ENCODE measurements around the gene TNPO3. TPM values are rescaled to one million over a fixed set of nuclear protein-coding genes. Genes with fewer than 3 reads are reported as not detected.

Gene TNPO3
- total RNA-seq, 1 donor from 2014 or later: 52.5 TPM

GRCh38 chr7:129037585-129037984, 17.3 kb downstream of the TNPO3 start:
- no peak for DNase-seq (ENCODE audit: low read depth)
- TF ChIP-seq CTCF (conservative IDR thresholded peaks at IDR 0.05; ENCODE audit: low read depth, low read length): no peak
- H3K4me3 ChIP-seq (ENCODE audit: low read depth, low read length): no peak overlapping the region

GRCh38 chr7:129032017-129032416, 22.9 kb downstream of the TNPO3 start:
- TF ChIP-seq CTCF (conservative IDR thresholded peaks at IDR 0.05; ENCODE audit: low read depth, low read length): no peak
- no peak overlapping the region for H3K4me3 ChIP-seq (ENCODE audit: low read depth, low read length)
- DNase-seq (ENCODE audit: low read depth): no peak

GRCh38 chr7:129030440-129030839, 24.5 kb downstream of the TNPO3 start:
- TF ChIP-seq CTCF (conservative IDR thresholded peaks at IDR 0.05; ENCODE audit: low read depth, low read length): no peak
- no peak for DNase-seq (ENCODE audit: low read depth)
- H3K4me3 ChIP-seq (ENCODE audit: low read depth, low read length): no peak overlapping the region

DNA sequence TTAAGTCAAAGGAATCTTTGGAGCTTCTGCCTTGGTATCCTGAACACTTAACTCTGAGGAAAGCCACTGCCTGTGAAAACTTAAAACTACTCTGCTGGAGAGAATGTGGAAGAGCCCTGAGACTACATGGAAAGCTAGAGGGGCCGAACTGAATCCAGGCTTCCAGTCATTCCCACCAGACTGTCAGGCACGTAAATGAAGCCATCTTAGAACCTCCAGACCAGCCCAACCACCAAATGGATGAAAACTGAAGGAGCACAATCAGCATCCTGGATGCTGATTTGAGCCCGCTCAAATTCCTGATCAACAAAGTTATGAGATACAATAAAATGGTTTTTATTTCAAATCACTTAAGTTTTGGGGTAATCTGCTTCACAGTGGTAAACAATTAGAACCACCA, 30.8 kb downstream of the TNPO3 start:
- no peak for TF ChIP-seq CTCF (conservative IDR thresholded peaks at IDR 0.05; ENCODE audit: low read depth, low read length)
- no peak overlapping the region for H3K4me3 ChIP-seq (ENCODE audit: low read depth, low read length)
- DNase-seq (ENCODE audit: low read depth): no peak

- no peak overlapping the region for H3K4me3 ChIP-seq (ENCODE audit: low read depth, low read length)
- no peak for DNase-seq (ENCODE audit: low read depth)
- no peak for TF ChIP-seq CTCF (conservative IDR thresholded peaks at IDR 0.05; ENCODE audit: low read depth, low read length)
These were observed 33.3 kb downstream of the TNPO3 start for GRCh38 chr7:129021656-129022055.

- no peak for DNase-seq (ENCODE audit: low read depth)
- no peak for TF ChIP-seq CTCF (conservative IDR thresholded peaks at IDR 0.05; ENCODE audit: low read depth, low read length)
- H3K4me3 ChIP-seq (ENCODE audit: low read depth, low read length): no peak overlapping the region
These were observed 36.9 kb downstream of the TNPO3 start for GRCh38 chr7:129017933-129018538.

GRCh38 chr7:129017264-129017663, 37.6 kb downstream of the TNPO3 start:
- no peak overlapping the region for H3K4me3 ChIP-seq (ENCODE audit: low read depth, low read length)
- DNase-seq (ENCODE audit: low read depth): no peak
- TF ChIP-seq CTCF (conservative IDR thresholded peaks at IDR 0.05; ENCODE audit: low read depth, low read length): no peak

Data from epithelial cell of proximal tubule (primary cell).